ENCODE results near the gene OTUD7B.

Gene OTUD7B

GRCh38 chr1:150017206-150017750 is 6.8 kb upstream of the OTUD7B start:
- Mint-ChIP-seq H3K27ac (no peak overlapping the region), H3K27me3 (peaks cover 7% of the 10 kb centered on the region), H3K4me3 (no peak overlapping the region), H3K9me3 (no peaks in the 10 kb centered on the region), H3K36me3 (ENCODE audit: low read depth) (no peaks in the 10 kb centered on the region), H3K4me1 (ENCODE audit: low read depth) (no peaks in the 10 kb centered on the region)

- peaks cover 7% of the 10 kb centered on the region for H3K27me3 Mint-ChIP-seq
- peak overlapping the region; percentile 24 for H3K27ac Mint-ChIP-seq
- H3K4me3 Mint-ChIP-seq = no peak overlapping the region
- no peaks in the 10 kb centered on the region for H3K4me1 Mint-ChIP-seq (ENCODE audit: low read depth)
- no peaks in the 10 kb centered on the region for H3K9me3 Mint-ChIP-seq
- no peaks in the 10 kb centered on the region for H3K36me3 Mint-ChIP-seq (ENCODE audit: low read depth)
Observed at GRCh38 chr1:150015651-150016131, 5.2 kb upstream of the OTUD7B start.

- Mint-ChIP-seq H3K4me3 (no peak overlapping the region), H3K36me3 (ENCODE audit: low read depth) (peaks cover 9% of the 10 kb centered on the region), H3K4me1 (ENCODE audit: low read depth) (peaks cover 25% of the 10 kb centered on the region), H3K27ac (no peak overlapping the region), H3K9me3 (no peaks in the 10 kb centered on the region), H3K27me3 (peaks cover 7% of the 10 kb centered on the region)
Observed at GRCh38 chr1:150012611-150013010, 2.1 kb upstream of the OTUD7B start.

GRCh38 chr1:150009604-150010392 is 728 bp downstream of the OTUD7B start:
- peak overlapping the region; percentile 97 for H3K27ac Mint-ChIP-seq
- H3K27me3 Mint-ChIP-seq = peaks cover 5% of the 10 kb centered on the region
- H3K9me3 Mint-ChIP-seq = no peaks in the 10 kb centered on the region
- H3K36me3 Mint-ChIP-seq (ENCODE audit: low read depth) = peaks cover 31% of the 10 kb centered on the region
- peak overlapping the region; percentile 99 for H3K4me3 Mint-ChIP-seq
- peaks cover 50% of the 10 kb centered on the region for H3K4me1 Mint-ChIP-seq (ENCODE audit: low read depth)

GRCh38 chr1:150008699-150009098 is 1.8 kb downstream of the OTUD7B start:
- H3K36me3 Mint-ChIP-seq (ENCODE audit: low read depth) = peaks cover 40% of the 10 kb centered on the region
- H3K27ac Mint-ChIP-seq = peak overlapping the region; percentile 97

GRCh38 chr1:150006881-150007421 is 3.6 kb downstream of the OTUD7B start:
- H3K27ac Mint-ChIP-seq = peak overlapping the region; percentile 87
- H3K4me3 Mint-ChIP-seq = peak overlapping the region; percentile 99
- H3K4me1 Mint-ChIP-seq (ENCODE audit: low read depth) = peaks cover 74% of the 10 kb centered on the region
- H3K36me3 Mint-ChIP-seq (ENCODE audit: low read depth) = peaks cover 51% of the 10 kb centered on the region
- H3K27me3 Mint-ChIP-seq = peaks cover 1% of the 10 kb centered on the region
- H3K9me3 Mint-ChIP-seq = no peaks in the 10 kb centered on the region

More at GRCh38 chr1:150008699-150009098, 1.8 kb downstream of the OTUD7B start:
- H3K4me3 Mint-ChIP-seq = peak overlapping the region; percentile 99
- peaks cover 5% of the 10 kb centered on the region for H3K27me3 Mint-ChIP-seq
- peaks cover 61% of the 10 kb centered on the region for H3K4me1 Mint-ChIP-seq (ENCODE audit: low read depth)
- no peaks in the 10 kb centered on the region for H3K9me3 Mint-ChIP-seq

GRCh38 chr1:150005606-150006005 is 4.9 kb downstream of the OTUD7B start:
- no peak overlapping the region for H3K4me3 Mint-ChIP-seq
- peaks cover 85% of the 10 kb centered on the region for H3K4me1 Mint-ChIP-seq (ENCODE audit: low read depth)
- peaks cover 60% of the 10 kb centered on the region for H3K36me3 Mint-ChIP-seq (ENCODE audit: low read depth)
- H3K9me3 Mint-ChIP-seq = no peaks in the 10 kb centered on the region
- no peak overlapping the region for H3K27ac Mint-ChIP-seq
- no peaks in the 10 kb centered on the region for H3K27me3 Mint-ChIP-seq

GRCh38 chr1:150003801-150004200 is 6.7 kb downstream of the OTUD7B start:
- Mint-ChIP-seq H3K9me3 (no peaks in the 10 kb centered on the region), H3K27ac (peak overlapping the region; percentile 62), H3K4me3 (no peak overlapping the region), H3K4me1 (ENCODE audit: low read depth) (peaks cover 90% of the 10 kb centered on the region), H3K36me3 (ENCODE audit: low read depth) (peaks cover 75% of the 10 kb centered on the region), H3K27me3 (no peaks in the 10 kb centered on the region)

GRCh38 chr1:150002217-150002616 is 8.3 kb downstream of the OTUD7B start:
- peaks cover 89% of the 10 kb centered on the region for H3K4me1 Mint-ChIP-seq (ENCODE audit: low read depth)
- no peaks in the 10 kb centered on the region for H3K27me3 Mint-ChIP-seq
- H3K9me3 Mint-ChIP-seq = no peaks in the 10 kb centered on the region
- peaks cover 70% of the 10 kb centered on the region for H3K36me3 Mint-ChIP-seq (ENCODE audit: low read depth)
- H3K27ac Mint-ChIP-seq = no peak overlapping the region
- H3K4me3 Mint-ChIP-seq = no peak overlapping the region

- Mint-ChIP-seq H3K4me3 (no peak overlapping the region), H3K27me3 (no peaks in the 10 kb centered on the region), H3K4me1 (ENCODE audit: low read depth) (peaks cover 89% of the 10 kb centered on the region), H3K36me3 (ENCODE audit: low read depth) (peaks cover 68% of the 10 kb centered on the region), H3K27ac (no peak overlapping the region), H3K9me3 (no peaks in the 10 kb centered on the region)
Observed at GRCh38 chr1:150001415-150001814, 9.1 kb downstream of the OTUD7B start.

- Mint-ChIP-seq H3K27me3 (no peaks in the 10 kb centered on the region), H3K36me3 (ENCODE audit: low read depth) (peaks cover 61% of the 10 kb centered on the region), H3K27ac (peak overlapping the region; percentile 91), H3K4me3 (peak overlapping the region; percentile 71), H3K9me3 (no peaks in the 10 kb centered on the region), H3K4me1 (ENCODE audit: low read depth) (peaks cover 85% of the 10 kb centered on the region)
Observed at GRCh38 chr1:149997585-149998262, 12.8 kb downstream of the OTUD7B start.

GRCh38 chr1:149995927-149996326 is 14.6 kb downstream of the OTUD7B start:
- no peaks in the 10 kb centered on the region for H3K9me3 Mint-ChIP-seq
- H3K27me3 Mint-ChIP-seq = no peaks in the 10 kb centered on the region
- H3K36me3 Mint-ChIP-seq (ENCODE audit: low read depth) = peaks cover 59% of the 10 kb centered on the region
- H3K4me3 Mint-ChIP-seq = peak overlapping the region; percentile 67
- H3K4me1 Mint-ChIP-seq (ENCODE audit: low read depth) = peaks cover 73% of the 10 kb centered on the region
- H3K27ac Mint-ChIP-seq = peak overlapping the region; percentile 84

- peaks cover 54% of the 10 kb centered on the region for H3K4me1 Mint-ChIP-seq (ENCODE audit: low read depth)
- no peaks in the 10 kb centered on the region for H3K27me3 Mint-ChIP-seq
- no peaks in the 10 kb centered on the region for H3K9me3 Mint-ChIP-seq
- no peak overlapping the region for H3K27ac Mint-ChIP-seq
- H3K36me3 Mint-ChIP-seq (ENCODE audit: low read depth) = peaks cover 45% of the 10 kb centered on the region
- no peak overlapping the region for H3K4me3 Mint-ChIP-seq
Observed at GRCh38 chr1:149993764-149994163, 16.8 kb downstream of the OTUD7B start.

GRCh38 chr1:149993181-149993580 is 17.3 kb downstream of the OTUD7B start:
- Mint-ChIP-seq H3K27ac (no peak overlapping the region), H3K4me3 (no peak overlapping the region), H3K4me1 (ENCODE audit: low read depth) (peaks cover 54% of the 10 kb centered on the region), H3K36me3 (ENCODE audit: low read depth) (peaks cover 49% of the 10 kb centered on the region), H3K9me3 (no peaks in the 10 kb centered on the region), H3K27me3 (no peaks in the 10 kb centered on the region)

- no peaks in the 10 kb centered on the region for H3K9me3 Mint-ChIP-seq
- no peak overlapping the region for H3K27ac Mint-ChIP-seq
- peaks cover 13% of the 10 kb centered on the region for H3K4me1 Mint-ChIP-seq (ENCODE audit: low read depth)
- peaks cover 36% of the 10 kb centered on the region for H3K36me3 Mint-ChIP-seq (ENCODE audit: low read depth)
- H3K4me3 Mint-ChIP-seq = no peak overlapping the region
- no peaks in the 10 kb centered on the region for H3K27me3 Mint-ChIP-seq
Observed at GRCh38 chr1:149987297-149987595, 23.3 kb downstream of the OTUD7B start.
